CD1c-positive myeloid dendritic cell (primary cell): ENCODE data around the gene YPEL1.

Experiments
- DNase-seq: peaks from one replicate; pipeline ENCODE4 v3.0.0-alpha.2; 2016; ENCODE audit errors: extremely low spot score

Gene YPEL1

GRCh38 chr22:21735200-21736083 lies at the start of gene YPEL1:
Gene YPEL1 (minus strand): TSS chr22:21735794. CDS start chr22:21710744, 25,050 bp downstream.
- peak; percentile 99 for DNase-seq

- no peak for DNase-seq
These were observed 44.7 kb upstream of the YPEL1 start for GRCh38 chr22:21780259-21780658.

GRCh38 chr22:21779444-21779843 lies 43.9 kb upstream of the YPEL1 start:
- DNase-seq: no peak

GRCh38 chr22:21778705-21779363 lies 43.2 kb upstream of the YPEL1 start:
- no peak for DNase-seq

- DNase-seq: no peak
These were observed 36.0 kb upstream of the YPEL1 start for GRCh38 chr22:21771631-21771976.

GRCh38 chr22:21768435-21768834 lies 32.8 kb upstream of the YPEL1 start:
- no peak for DNase-seq

GRCh38 chr22:21766691-21767462 lies 31.3 kb upstream of the YPEL1 start:
- peak; percentile 22 for DNase-seq

- no peak for DNase-seq
These were observed 30.4 kb upstream of the YPEL1 start for GRCh38 chr22:21765909-21766529.

GRCh38 chr22:21764038-21764804 lies 28.6 kb upstream of the YPEL1 start:
- no peak for DNase-seq

- peak; percentile 61 for DNase-seq
These were observed 27.4 kb upstream of the YPEL1 start for GRCh38 chr22:21762712-21763581.

- DNase-seq: no peak
These were observed 26.5 kb upstream of the YPEL1 start for GRCh38 chr22:21761994-21762680.

GRCh38 chr22:21761086-21761485 lies 25.5 kb upstream of the YPEL1 start:
- DNase-seq: no peak

GRCh38 chr22:21760640-21761039 lies 25.0 kb upstream of the YPEL1 start:
- no peak for DNase-seq

GRCh38 chr22:21759646-21760376 lies 24.2 kb upstream of the YPEL1 start:
- DNase-seq: no peak

GRCh38 chr22:21759093-21759492 lies 23.5 kb upstream of the YPEL1 start:
- no peak for DNase-seq

GRCh38 chr22:21758091-21758864 lies 22.7 kb upstream of the YPEL1 start:
- DNase-seq: no peak

- DNase-seq: peak; percentile 33
These were observed 20.3 kb upstream of the YPEL1 start for GRCh38 chr22:21755851-21756284.

- DNase-seq: peak; percentile 34
These were observed 18.9 kb upstream of the YPEL1 start for GRCh38 chr22:21754523-21754922.
